ENCODE results near the gene ADCY3. TPM values are rescaled to one million over a fixed set of nuclear protein-coding genes. Genes with fewer than 3 reads are reported as not detected.

The ADCY3 gene
- total and polyA plus RNA-seq, 10 of the 15 experiments (the other 5 are each of a cell fraction or from before 2014, with no cell fraction given), result 2.8 to 102 (median 50.4) TPM

DNA sequence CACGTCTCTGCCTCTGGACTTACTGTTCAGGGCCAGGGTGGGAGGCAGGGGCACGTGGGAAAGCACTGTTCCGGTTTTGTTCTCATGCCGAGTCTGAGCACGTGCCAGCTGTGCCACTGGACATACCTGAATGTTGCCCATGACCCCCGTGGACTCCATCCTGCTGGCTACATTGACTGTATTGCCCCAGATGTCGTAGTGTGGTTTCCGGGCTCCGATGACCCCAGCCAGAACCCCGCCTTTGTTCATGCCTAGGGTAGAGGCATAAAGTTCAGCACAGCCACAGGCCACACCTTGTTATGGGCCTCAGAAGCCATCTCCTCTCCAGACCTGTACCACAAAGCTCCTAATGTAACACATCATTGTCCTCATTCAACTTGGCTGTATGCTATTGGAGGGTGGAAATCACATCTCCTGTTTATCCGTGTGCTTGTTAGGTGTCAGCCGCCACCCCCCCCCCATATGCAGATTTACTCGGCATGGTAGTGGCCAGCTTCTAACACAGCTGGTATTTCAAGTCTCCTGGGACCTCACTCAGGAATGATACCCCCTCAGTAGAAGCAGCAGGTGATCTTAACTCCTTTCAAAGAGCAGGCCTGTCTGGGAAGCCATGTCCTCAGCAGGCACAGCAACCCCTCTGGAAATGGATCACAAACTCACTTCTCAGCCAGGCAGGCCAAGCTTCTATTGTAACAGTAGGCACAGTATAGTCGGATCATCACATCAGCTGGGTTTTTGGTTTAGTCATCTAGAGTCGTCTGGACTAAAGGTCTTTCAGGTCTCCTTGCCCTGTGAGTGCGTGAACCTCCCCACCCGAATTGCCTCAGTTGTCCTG lies 99.2 kb downstream of the ADCY3 start:
- WGBS (ENCODE audit: insufficient coverage, insufficient replicate concordance, low lambda C conversion rate, missing lambda C conversion rate), result 74% methylated on average over 17 of the region's 17 CpGs
- DNase-seq (ENCODE audit: low read depth, low spot score), result no peak
- BruUV-seq (replicated peaks), result no TSS peak
- Histone ChIP-seq H3K36me3 (ENCODE audit: control insufficient read depth in 2 of 2, insufficient read depth in 2 of 2, low read length in 1 of 2) (peaks cover 39 to 43% of the 10 kb centered on the region in 2 experiments), H3K4me3 (no peak overlapping the region), H4K20me1 (ENCODE audit: control insufficient read depth, insufficient read depth) (no peaks in the 10 kb centered on the region), H3K27me3 (replicated peaks in 1 of 2; ENCODE audit: control insufficient read depth in 2 of 2, insufficient read depth in 2 of 2, low read length in 1 of 2) (no peaks in the 10 kb centered on the region), H3K4me2 (ENCODE audit: control insufficient read depth, insufficient read depth) (no peak overlapping the region), H3K79me2 (ENCODE audit: control insufficient read depth, insufficient read depth, low read length) (no peaks in the 10 kb centered on the region), H2AFZ (ENCODE audit: control insufficient read depth, low read depth, low read length) (no peak overlapping the region), H3K9me3 (replicated peaks; ENCODE audit: control insufficient read depth, insufficient read depth, low read length) (no peaks in the 10 kb centered on the region), H3K27ac (ENCODE audit: control insufficient read depth, insufficient read depth) (no peak overlapping the region), H3K4me1 (ENCODE audit: control insufficient read depth, insufficient read depth, low read length) (no peaks in the 10 kb centered on the region), H3K9ac (ENCODE audit: control insufficient read depth, insufficient read depth, low read length) (no peak overlapping the region)
- ChIA-PET RAD21 (ENCODE audit: unreplicated experiment) (interaction anchor here (0.6 kb wide), 1 partner anchor 295 kb away, joined by 3 read pairs; no protein-coding TSS in a partner anchor), SMC1A (ENCODE audit: uncharacterized antibody, unreplicated experiment) (interaction anchor here (1.1 kb wide), 1 partner anchor 12 kb away, joined by 3 read pairs; no protein-coding TSS in a partner anchor), POLR2A (no interaction called here), CTCF (interaction anchor here (2.7 kb wide), 1 partner anchor 411 kb away, joined by 17 read pairs; no protein-coding TSS in a partner anchor)
- TF ChIP-seq ATF7 (IDR thresholded peaks at IDR 0.05; ENCODE audit: low read depth) (no peak), CHD2 (IDR thresholded peaks at IDR 0.05; ENCODE audit: borderline replicate concordance, low read depth, low read length) (no peak), TCF7 (IDR thresholded peaks at IDR 0.05; ENCODE audit: borderline replicate concordance) (no peak), STAT3 (IDR thresholded peaks at IDR 0.05; ENCODE audit: low read depth, low read length) (no peak), POLR2A (IDR thresholded peaks at IDR 0.05; ENCODE audit: low read depth, low read length) (peak; percentile 59; the same call in 1 of the 2 replicates), EGR1 (IDR thresholded peaks at IDR 0.05; ENCODE audit: borderline replicate concordance in 1 of 2, low read depth in 2 of 2, low read length in 2 of 2) (no peak)
- TF ChIP-seq, protein P1, sequence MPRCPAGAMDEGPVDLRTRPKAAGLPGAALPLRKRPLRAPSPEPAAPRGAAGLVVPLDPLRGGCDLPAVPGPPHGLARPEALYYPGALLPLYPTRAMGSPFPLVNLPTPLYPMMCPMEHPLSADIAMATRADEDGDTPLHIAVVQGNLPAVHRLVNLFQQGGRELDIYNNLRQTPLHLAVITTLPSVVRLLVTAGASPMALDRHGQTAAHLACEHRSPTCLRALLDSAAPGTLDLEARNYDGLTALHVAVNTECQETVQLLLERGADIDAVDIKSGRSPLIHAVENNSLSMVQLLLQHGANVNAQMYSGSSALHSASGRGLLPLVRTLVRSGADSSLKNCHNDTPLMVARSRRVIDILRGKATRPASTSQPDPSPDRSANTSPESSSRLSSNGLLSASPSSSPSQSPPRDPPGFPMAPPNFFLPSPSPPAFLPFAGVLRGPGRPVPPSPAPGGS (IDR thresholded peaks at IDR 0.05; ENCODE audit: borderline replicate concordance, insufficient read depth, low read depth, low read length, poor library complexity, severe bottlenecking), result no peak
- intact Hi-C loops (cut with micrococcal nuclease; ENCODE audit: unreplicated experiment) (loop anchor here (10.0 kb wide), 1 partner anchor 314 kb away; no protein-coding TSS in a partner anchor), in situ Hi-C loops (cut with MboI) (no loop called here)
- FAIRE-seq, result no peak
- no peak for ATAC-seq
